ENCODE measurements around the gene COMMD1. TPM values are rescaled to one million over a fixed set of nuclear protein-coding genes. Genes with fewer than 3 reads are reported as not detected.

Gene COMMD1
- total and polyA plus RNA-seq, 2 experiments from 2014 or later, result 54.9 to 83.7 TPM

DNA sequence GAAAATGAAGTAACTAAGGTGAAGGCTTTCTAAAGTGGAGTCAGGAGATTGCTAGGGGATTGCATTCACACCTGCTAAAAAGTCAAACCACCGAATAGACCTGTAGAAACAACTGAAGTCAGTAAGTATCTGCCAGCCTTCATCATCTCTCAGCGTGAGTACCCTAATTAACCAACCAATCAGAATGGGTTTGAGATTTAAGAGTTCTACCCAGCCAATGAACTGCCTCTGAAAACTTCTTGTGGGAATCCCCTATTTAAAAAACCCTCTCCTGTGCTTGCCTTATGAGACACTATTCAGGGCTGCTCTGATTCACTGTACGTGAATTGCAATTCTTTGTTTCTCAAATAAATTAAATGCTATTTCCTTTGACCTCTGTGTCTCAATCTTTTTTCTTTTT is 48.2 kb upstream of the COMMD1 start (continued):
- TF ChIP-seq, protein P1, sequence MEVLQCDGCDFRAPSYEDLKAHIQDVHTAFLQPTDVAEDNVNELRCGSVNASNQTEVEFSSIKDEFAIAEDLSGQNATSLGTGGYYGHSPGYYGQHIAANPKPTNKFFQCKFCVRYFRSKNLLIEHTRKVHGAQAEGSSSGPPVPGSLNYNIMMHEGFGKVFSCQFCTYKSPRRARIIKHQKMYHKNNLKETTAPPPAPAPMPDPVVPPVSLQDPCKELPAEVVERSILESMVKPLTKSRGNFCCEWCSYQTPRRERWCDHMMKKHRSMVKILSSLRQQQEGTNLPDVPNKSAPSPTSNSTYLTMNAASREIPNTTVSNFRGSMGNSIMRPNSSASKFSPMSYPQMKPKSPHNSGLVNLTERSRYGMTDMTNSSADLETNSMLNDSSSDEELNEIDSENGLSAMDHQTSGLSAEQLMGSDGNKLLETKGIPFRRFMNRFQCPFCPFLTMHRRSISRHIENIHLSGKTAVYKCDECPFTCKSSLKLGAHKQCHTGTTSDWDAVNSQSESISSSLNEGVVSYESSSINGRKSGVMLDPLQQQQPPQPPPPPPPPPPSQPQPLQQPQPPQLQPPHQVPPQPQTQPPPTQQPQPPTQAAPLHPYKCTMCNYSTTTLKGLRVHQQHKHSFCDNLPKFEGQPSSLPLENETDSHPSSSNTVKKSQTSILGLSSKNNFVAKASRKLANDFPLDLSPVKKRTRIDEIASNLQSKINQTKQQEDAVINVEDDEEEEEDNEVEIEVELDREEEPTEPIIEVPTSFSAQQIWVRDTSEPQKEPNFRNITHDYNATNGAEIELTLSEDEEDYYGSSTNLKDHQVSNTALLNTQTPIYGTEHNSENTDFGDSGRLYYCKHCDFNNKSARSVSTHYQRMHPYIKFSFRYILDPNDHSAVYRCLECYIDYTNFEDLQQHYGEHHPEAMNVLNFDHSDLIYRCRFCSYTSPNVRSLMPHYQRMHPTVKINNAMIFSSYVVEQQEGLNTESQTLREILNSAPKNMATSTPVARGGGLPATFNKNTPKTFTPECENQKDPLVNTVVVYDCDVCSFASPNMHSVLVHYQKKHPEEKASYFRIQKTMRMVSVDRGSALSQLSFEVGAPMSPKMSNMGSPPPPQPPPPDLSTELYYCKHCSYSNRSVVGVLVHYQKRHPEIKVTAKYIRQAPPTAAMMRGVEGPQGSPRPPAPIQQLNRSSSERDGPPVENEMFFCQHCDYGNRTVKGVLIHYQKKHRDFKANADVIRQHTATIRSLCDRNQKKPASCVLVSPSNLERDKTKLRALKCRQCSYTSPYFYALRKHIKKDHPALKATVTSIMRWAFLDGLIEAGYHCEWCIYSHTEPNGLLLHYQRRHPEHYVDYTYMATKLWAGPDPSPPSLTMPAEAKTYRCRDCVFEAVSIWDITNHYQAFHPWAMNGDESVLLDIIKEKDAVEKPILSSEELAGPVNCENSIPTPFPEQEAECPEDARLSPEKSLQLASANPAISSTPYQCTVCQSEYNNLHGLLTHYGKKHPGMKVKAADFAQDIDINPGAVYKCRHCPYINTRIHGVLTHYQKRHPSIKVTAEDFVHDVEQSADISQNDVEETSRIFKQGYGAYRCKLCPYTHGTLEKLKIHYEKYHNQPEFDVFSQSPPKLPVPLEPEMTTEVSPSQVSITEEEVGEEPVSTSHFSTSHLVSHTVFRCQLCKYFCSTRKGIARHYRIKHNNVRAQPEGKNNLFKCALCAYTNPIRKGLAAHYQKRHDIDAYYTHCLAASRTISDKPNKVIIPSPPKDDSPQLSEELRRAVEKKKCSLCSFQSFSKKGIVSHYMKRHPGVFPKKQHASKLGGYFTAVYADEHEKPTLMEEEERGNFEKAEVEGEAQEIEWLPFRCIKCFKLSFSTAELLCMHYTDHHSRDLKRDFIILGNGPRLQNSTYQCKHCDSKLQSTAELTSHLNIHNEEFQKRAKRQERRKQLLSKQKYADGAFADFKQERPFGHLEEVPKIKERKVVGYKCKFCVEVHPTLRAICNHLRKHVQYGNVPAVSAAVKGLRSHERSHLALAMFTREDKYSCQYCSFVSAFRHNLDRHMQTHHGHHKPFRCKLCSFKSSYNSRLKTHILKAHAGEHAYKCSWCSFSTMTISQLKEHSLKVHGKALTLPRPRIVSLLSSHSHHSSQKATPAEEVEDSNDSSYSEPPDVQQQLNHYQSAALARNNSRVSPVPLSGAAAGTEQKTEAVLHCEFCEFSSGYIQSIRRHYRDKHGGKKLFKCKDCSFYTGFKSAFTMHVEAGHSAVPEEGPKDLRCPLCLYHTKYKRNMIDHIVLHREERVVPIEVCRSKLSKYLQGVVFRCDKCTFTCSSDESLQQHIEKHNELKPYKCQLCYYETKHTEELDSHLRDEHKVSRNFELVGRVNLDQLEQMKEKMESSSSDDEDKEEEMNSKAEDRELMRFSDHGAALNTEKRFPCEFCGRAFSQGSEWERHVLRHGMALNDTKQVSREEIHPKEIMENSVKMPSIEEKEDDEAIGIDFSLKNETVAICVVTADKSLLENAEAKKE (CRISPR knock-in tag; IDR thresholded peaks at IDR 0.05), result no peak

GRCh38 chr2:61862085-61862484 is 43.4 kb upstream of the COMMD1 start:
- Histone ChIP-seq H3F3A (replicated peaks; ENCODE audit: low read depth) (0 out of 2 replicates have a peak, but pooled peaks cover 8% of the 10 kb centered on the region), H3K79me2 (replicated peaks; ENCODE audit: insufficient read depth) (no peaks in the 10 kb centered on the region)
- no peak for ATAC-seq
- no peak for TF ChIP-seq NANOG (IDR thresholded peaks at IDR 0.05; ENCODE audit: borderline replicate concordance)
- TF ChIP-seq ZNF331 (CRISPR knock-in tag; IDR thresholded peaks at IDR 0.05; ENCODE audit: low read depth), result no peak
- TF ChIP-seq EZH2phosphoT487 (IDR thresholded peaks at IDR 0.05; ENCODE audit: unreplicated experiment), result no peak
- TF ChIP-seq POLR2AphosphoS5 (IDR thresholded peaks at IDR 0.05; ENCODE audit: low read depth), result no peak
- no peak for TF ChIP-seq ZNF114 (CRISPR knock-in tag; IDR thresholded peaks at IDR 0.05)
- no peak for TF ChIP-seq CTCF (conservative IDR thresholded peaks at IDR 0.05; ENCODE audit: low read depth in 2 of 2)
- TF ChIP-seq, protein P1 (CRISPR knock-in tag; IDR thresholded peaks at IDR 0.05), result no peak
- no peak for TF ChIP-seq CREB1 (CRISPR knock-in tag; IDR thresholded peaks at IDR 0.05; ENCODE audit: low read depth)

More at GRCh38 chr2:61862085-61862484, 43.4 kb upstream of the COMMD1 start:
- no peaks in the 10 kb centered on the region for H3K9me3 Mint-ChIP-seq
- Histone ChIP-seq H3K9me2 (ENCODE audit: insufficient read depth) (peaks cover 9% of the 10 kb centered on the region; the same call in 1 of the 2 replicates), H2AFZ (no peak overlapping the region), H3K27me3 (ENCODE audit: insufficient read depth) (no peaks in the 10 kb centered on the region), H3K27ac (ENCODE audit: low read depth) (no peak overlapping the region), H4K20me1 (replicated peaks; ENCODE audit: insufficient read depth) (no peaks in the 10 kb centered on the region), H3K4me3 (no peak overlapping the region), H3K4me1 (ENCODE audit: insufficient read depth) (no peaks in the 10 kb centered on the region), H3K4me2 (no peak overlapping the region), H3K36me3 (ENCODE audit: insufficient read depth) (peaks cover 6% of the 10 kb centered on the region; the same call in 1 of the 2 replicates)
- no peak overlapping the region for H3K4me3 Mint-ChIP-seq
- H3K27me3 Mint-ChIP-seq (ENCODE audit: insufficient read depth, low read depth, poor library complexity), result peaks cover 7% of the 10 kb centered on the region
- peaks cover 27% of the 10 kb centered on the region; the same call in 2 of the 3 replicates for H3K36me3 Mint-ChIP-seq (ENCODE audit: low read depth)
- H3K4me1 Mint-ChIP-seq, result no peaks in the 10 kb centered on the region
- H3K27ac Mint-ChIP-seq, result no peak overlapping the region
- no peak for DNase-seq (ENCODE audit: low spot score)

Data from GM23338 (cell line).